22Rv1 (cell line): ENCODE data around the gene AMY2A.
"Not testable (repeated sequence)": the region's sequence is repeated elsewhere in the genome, so short reads cannot be mapped to it uniquely, and the experiment has no call there.

ENCODE experiments used
- CTCF ChIP-seq: fragments of 450-650 bp; IDR thresholded peaks from 2 replicates; pipeline ENCODE4 v1.5.1; 2017; ENCODE audit warnings: mild to moderate bottlenecking
- ZFX ChIP-seq: fragments of 450-650 bp; IDR thresholded peaks from 2 replicates; pipeline ENCODE4 v1.6.1; 2017; ENCODE audit warnings: antibody characterized with exemption, borderline replicate concordance

- TF ChIP-seq CTCF, ZFX: not testable (repeated sequence)
These were observed 33.1 kb downstream of the AMY2A start for GRCh38 chr1:103650305-103650704.
